Limb (tissue), 2 donors: ENCODE data around the gene ATG16L1.
A peak's percentile ranks its signal among the peaks of the same experiment; 100 is the strongest.

Experiments
- DNase-seq, 2 donors: peaks; one replicate each; pipeline ENCODE4 v3.0.0-alpha.2; 2016; ENCODE audit errors: extremely low spot score in 2 of 2

Gene ATG16L1

GRCh38 chr2:233226511-233227031 lies 24.9 kb upstream of the ATG16L1 start:
- DNase-seq, result no peak

GRCh38 chr2:233227346-233227978 lies 24.0 kb upstream of the ATG16L1 start:
- DNase-seq, result no peak

- no peak for DNase-seq
Measured at GRCh38 chr2:233228376-233228775, 23.1 kb upstream of the ATG16L1 start.

GRCh38 chr2:233233618-233234230 lies 17.7 kb upstream of the ATG16L1 start:
- DNase-seq, result no peak

- DNase-seq, result no peak
Measured at GRCh38 chr2:233234264-233234663, 17.2 kb upstream of the ATG16L1 start.

- DNase-seq, result no peak
Measured at GRCh38 chr2:233234996-233235395, 16.5 kb upstream of the ATG16L1 start.

GRCh38 chr2:233235977-233236376 lies 15.5 kb upstream of the ATG16L1 start:
- no peak for DNase-seq

- DNase-seq, result no peak
Measured at GRCh38 chr2:233236820-233237589, 14.5 kb upstream of the ATG16L1 start.

- DNase-seq, result no peak
Measured at GRCh38 chr2:233240897-233241296, 10.6 kb upstream of the ATG16L1 start.

GRCh38 chr2:233241803-233242202 lies 9.7 kb upstream of the ATG16L1 start:
- no peak for DNase-seq

- no peak for DNase-seq
Measured at GRCh38 chr2:233242231-233242927, 9.1 kb upstream of the ATG16L1 start.

GRCh38 chr2:233243348-233243747 lies 8.1 kb upstream of the ATG16L1 start:
- DNase-seq, result no peak

- DNase-seq, result no peak
Measured at GRCh38 chr2:233244818-233245217, 6.7 kb upstream of the ATG16L1 start.

- DNase-seq, result no peak
Measured at GRCh38 chr2:233245406-233245805, 6.1 kb upstream of the ATG16L1 start.

GRCh38 chr2:233247116-233247515 lies 4.4 kb upstream of the ATG16L1 start:
- no peak for DNase-seq

- DNase-seq, result no peak
Measured at GRCh38 chr2:233247744-233248143, 3.7 kb upstream of the ATG16L1 start.

GRCh38 chr2:233248999-233249398 lies 2.5 kb upstream of the ATG16L1 start:
- DNase-seq, result no peak

GRCh38 chr2:233250568-233250967 lies 905 bp upstream of the ATG16L1 start:
- no peak for DNase-seq

GRCh38 chr2:233250985-233251305 lies 528 bp upstream of the ATG16L1 start:
- DNase-seq, result no peak

GRCh38 chr2:233252227-233252626 lies 754 bp downstream of the ATG16L1 start:
- DNase-seq, result peak in 1 of 2 donors; percentile 32

- no peak for DNase-seq
Measured at GRCh38 chr2:233255151-233255550, 3.7 kb downstream of the ATG16L1 start.

- no peak for DNase-seq
Measured at GRCh38 chr2:233256048-233256447, 4.6 kb downstream of the ATG16L1 start.
